Measurements from ENCODE around the gene CDKN2B.

DNA sequence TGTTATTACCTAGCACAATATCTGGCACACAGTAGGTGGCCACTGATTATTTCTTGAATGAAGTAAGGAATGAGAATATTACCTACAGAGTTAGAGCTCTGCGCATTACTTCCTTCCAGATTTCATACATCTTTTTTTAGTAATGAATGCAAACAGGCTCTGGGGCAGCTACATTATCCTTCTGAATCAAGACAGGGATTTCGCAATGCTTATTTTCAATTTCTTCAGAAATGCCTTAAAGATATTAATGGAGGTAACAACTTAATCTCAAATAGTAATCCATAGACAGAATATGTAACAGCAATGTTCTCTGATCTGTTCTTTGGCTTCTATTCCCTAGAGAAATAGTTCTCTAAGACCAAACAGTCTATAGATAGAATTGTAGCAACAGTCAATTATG is 47.5 kb downstream of the CDKN2B start:
- TF ChIP-seq, protein P1, sequence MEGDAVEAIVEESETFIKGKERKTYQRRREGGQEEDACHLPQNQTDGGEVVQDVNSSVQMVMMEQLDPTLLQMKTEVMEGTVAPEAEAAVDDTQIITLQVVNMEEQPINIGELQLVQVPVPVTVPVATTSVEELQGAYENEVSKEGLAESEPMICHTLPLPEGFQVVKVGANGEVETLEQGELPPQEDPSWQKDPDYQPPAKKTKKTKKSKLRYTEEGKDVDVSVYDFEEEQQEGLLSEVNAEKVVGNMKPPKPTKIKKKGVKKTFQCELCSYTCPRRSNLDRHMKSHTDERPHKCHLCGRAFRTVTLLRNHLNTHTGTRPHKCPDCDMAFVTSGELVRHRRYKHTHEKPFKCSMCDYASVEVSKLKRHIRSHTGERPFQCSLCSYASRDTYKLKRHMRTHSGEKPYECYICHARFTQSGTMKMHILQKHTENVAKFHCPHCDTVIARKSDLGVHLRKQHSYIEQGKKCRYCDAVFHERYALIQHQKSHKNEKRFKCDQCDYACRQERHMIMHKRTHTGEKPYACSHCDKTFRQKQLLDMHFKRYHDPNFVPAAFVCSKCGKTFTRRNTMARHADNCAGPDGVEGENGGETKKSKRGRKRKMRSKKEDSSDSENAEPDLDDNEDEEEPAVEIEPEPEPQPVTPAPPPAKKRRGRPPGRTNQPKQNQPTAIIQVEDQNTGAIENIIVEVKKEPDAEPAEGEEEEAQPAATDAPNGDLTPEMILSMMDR (conservative IDR thresholded peaks at IDR 0.05; ENCODE audit: low read depth, low read length) = no peak
- TF ChIP-seq MAZ (IDR thresholded peaks at IDR 0.05; ENCODE audit: borderline replicate concordance, low read depth, low read length) (no peak), POLR2A (IDR thresholded peaks at IDR 0.05; ENCODE audit: low read depth, low read length) (no peak), MAFK (IDR thresholded peaks at IDR 0.05; ENCODE audit: low read depth, low read length) (no peak), RFX5 (IDR thresholded peaks at IDR 0.05; ENCODE audit: low read depth, low read length) (no peak), MXI1 (IDR thresholded peaks at IDR 0.05; ENCODE audit: borderline replicate concordance, low read depth, low read length) (no peak), FOS (IDR thresholded peaks at IDR 0.05; ENCODE audit: low read depth, low read length) (no peak)
- TF ChIP-seq, protein P2, sequence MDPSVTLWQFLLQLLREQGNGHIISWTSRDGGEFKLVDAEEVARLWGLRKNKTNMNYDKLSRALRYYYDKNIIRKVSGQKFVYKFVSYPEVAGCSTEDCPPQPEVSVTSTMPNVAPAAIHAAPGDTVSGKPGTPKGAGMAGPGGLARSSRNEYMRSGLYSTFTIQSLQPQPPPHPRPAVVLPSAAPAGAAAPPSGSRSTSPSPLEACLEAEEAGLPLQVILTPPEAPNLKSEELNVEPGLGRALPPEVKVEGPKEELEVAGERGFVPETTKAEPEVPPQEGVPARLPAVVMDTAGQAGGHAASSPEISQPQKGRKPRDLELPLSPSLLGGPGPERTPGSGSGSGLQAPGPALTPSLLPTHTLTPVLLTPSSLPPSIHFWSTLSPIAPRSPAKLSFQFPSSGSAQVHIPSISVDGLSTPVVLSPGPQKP (IDR thresholded peaks at IDR 0.05; ENCODE audit: borderline replicate concordance, low read depth, low read length) = no peak

All from IMR-90 (cell line).